ENCODE data around the gene CMIP. TPM values are rescaled to one million over a fixed set of nuclear protein-coding genes. Genes with fewer than 3 reads are reported as not detected.
A peak's percentile ranks its signal among the peaks of the same experiment; 100 is the strongest.

Gene CMIP
- polyA plus RNA-seq, 1 of the 3 experiments (the other 2 are of a cell fraction), result 5.4 TPM

- Histone ChIP-seq H3K9me3 (no peaks in the 10 kb centered on the region), H3K4me1 (ENCODE audit: control insufficient read depth in 1 of 2, insufficient read depth in 2 of 2, low read depth in 1 of 2, low read length in 1 of 2) (peaks cover 0 to 12% of the 10 kb centered on the region in 2 experiments; a peak in 1 of 4 replicates), H4K20me1 (ENCODE audit: insufficient read depth) (peaks cover 33% of the 10 kb centered on the region), H2AFZ (ENCODE audit: low read depth) (no peak overlapping the region), H3F3A (replicated peaks; ENCODE audit: insufficient read depth) (no peaks in the 10 kb centered on the region), H3K27ac (ENCODE audit: low read depth in 2 of 2, low read length in 1 of 2) (0 out of 4 replicates have a peak overlapping the region, but pooled peaks of 1 of the 2 experiments have one; percentile 12), H3K4me2 (peak overlapping the region; percentile 20; the same call in 1 of the 2 replicates), H3K36me3 (replicated peaks in 1 of 2; ENCODE audit: control insufficient read depth in 1 of 2, insufficient read depth in 2 of 2, low read length in 1 of 2) (no peaks in the 10 kb centered on the region), H3K9ac (no peak overlapping the region; the same call in 1 of the 2 replicates), H3K4me3 (ENCODE audit: low read depth in 2 of 2, low read length in 1 of 2) (no peak overlapping the region), H3K27me3 (ENCODE audit: insufficient read depth) (no peaks in the 10 kb centered on the region), H3K79me2 (ENCODE audit: insufficient read depth) (peaks cover 38% of the 10 kb centered on the region; the same call in 1 of the 2 replicates), H3K9me2 (no peaks in the 10 kb centered on the region)
- TF ChIP-seq TAF1 (IDR thresholded peaks at IDR 0.05; ENCODE audit: borderline replicate concordance, low read depth, low read length), result no peak
- no peak for TF ChIP-seq TEAD4 (IDR thresholded peaks at IDR 0.05; ENCODE audit: borderline replicate concordance, insufficient read depth)
- TF ChIP-seq EP300 (IDR thresholded peaks at IDR 0.05; ENCODE audit: borderline replicate concordance in 1 of 2, low read depth in 1 of 2, low read length in 1 of 2), result no peak
- no peak for TF ChIP-seq CHD2 (IDR thresholded peaks at IDR 0.05; ENCODE audit: low read length, partially characterized antibody)
- no peak for TF ChIP-seq NFIC (IDR thresholded peaks at IDR 0.05; ENCODE audit: borderline replicate concordance)
- TF ChIP-seq SMC3 (IDR thresholded peaks at IDR 0.05; ENCODE audit: low read depth, low read length), result no peak
- no peak for TF ChIP-seq MXI1 (IDR thresholded peaks at IDR 0.05; ENCODE audit: low read depth, low read length)
- TF ChIP-seq YY1 (IDR thresholded peaks at IDR 0.05; ENCODE audit: low read depth), result no peak
- TF ChIP-seq CTCF (IDR thresholded peaks at IDR 0.05), result no peak
- TF ChIP-seq ELF1 (IDR thresholded peaks at IDR 0.05), result no peak
- TF ChIP-seq USF2 (IDR thresholded peaks at IDR 0.05; ENCODE audit: borderline replicate concordance, low read depth, low read length), result no peak
- TF ChIP-seq FOSL2 (IDR thresholded peaks at IDR 0.05; ENCODE audit: borderline replicate concordance, low read depth), result no peak
- TF ChIP-seq EZH2phosphoT487 (IDR thresholded peaks at IDR 0.05; ENCODE audit: borderline replicate concordance, low read depth), result no peak
- TF ChIP-seq POLR2AphosphoS5 (IDR thresholded peaks at IDR 0.05; ENCODE audit: low read depth, low read length), result no peak
- ChIA-PET POLR2A (no interaction called here), CTCF (no interaction called here)
- 97% methylated on average over 7 of the region's 8 CpGs for WGBS (ENCODE audit: low lambda C conversion rate)
- DNase-seq, result no peak
Observed at GRCh38 chr16:81458149-81458669, 13.6 kb downstream of the CMIP start.

All from SK-N-SH (cell line).